Hypothalamus (tissue), 51 donors: Measurements from ENCODE around the gene PNPLA7.

ENCODE experiments used
- DNase-seq, 51 donors: peaks; one replicate each; lab custom pipeline; 2025; lab: John Stamatoyannopoulos, UW

Gene PNPLA7

DNA sequence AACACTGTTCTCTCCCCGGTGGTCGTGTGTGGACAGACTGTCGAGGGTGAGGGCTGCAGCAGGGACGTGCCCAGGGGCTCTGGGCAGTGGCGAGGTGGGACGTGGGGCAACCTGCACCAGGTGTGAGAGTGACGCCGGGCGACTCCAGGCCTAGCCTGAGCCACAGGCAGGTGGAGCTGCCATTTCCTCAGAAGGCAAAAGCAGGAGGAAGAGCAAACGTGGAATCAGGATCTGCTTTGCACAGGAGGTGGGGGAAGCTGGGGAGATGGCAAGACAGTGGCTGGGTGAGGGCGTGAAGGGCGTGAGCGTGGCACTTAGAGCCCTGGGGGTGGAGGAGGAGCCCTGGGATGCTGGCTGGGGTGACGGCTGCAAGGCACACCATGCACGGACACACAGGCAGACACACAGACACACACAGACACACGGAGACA is 51.5 kb downstream of the PNPLA7 start:
- no peak for DNase-seq

DNA sequence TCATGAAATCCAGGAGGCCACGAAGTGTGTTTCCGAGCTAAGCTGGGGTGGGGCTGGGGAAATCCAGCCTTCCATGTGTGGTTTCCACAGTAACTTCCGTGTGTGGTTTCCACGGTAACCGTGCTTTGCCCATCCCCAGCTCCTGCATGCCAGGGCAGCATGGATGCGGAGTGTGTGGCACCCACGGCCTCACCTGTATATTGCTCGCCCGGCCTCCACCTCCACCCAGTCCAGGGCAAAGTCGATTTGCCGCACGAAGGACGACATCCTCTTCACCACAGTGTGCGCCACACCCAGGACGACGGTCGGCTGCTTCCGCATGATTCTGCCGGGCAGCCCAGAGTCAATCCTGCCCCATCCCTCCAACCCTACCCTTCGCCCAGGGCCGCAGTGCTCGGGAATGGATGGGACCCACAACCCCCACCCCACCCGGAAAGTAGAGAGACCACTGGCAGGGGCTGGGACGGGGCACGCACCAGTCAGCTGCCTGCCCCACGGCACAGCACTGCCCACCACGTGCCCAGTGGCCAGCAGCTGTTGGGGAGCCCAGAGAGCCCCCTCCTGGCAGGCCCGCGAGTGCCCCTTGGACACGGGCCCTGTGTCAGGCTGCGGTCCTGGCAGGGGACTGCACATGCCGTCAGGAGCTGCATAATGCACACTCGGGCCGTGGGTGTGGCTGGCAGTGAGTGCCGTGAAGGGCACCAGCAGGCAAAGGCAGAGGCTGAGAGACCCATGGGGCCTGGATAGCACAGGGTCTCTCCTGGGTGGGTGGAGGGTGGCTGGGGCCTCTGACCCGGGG is 52.1 kb downstream of the PNPLA7 start:
- DNase-seq = peak in 4 of 51 donors; percentile 8 to 41 (median 24)

DNA sequence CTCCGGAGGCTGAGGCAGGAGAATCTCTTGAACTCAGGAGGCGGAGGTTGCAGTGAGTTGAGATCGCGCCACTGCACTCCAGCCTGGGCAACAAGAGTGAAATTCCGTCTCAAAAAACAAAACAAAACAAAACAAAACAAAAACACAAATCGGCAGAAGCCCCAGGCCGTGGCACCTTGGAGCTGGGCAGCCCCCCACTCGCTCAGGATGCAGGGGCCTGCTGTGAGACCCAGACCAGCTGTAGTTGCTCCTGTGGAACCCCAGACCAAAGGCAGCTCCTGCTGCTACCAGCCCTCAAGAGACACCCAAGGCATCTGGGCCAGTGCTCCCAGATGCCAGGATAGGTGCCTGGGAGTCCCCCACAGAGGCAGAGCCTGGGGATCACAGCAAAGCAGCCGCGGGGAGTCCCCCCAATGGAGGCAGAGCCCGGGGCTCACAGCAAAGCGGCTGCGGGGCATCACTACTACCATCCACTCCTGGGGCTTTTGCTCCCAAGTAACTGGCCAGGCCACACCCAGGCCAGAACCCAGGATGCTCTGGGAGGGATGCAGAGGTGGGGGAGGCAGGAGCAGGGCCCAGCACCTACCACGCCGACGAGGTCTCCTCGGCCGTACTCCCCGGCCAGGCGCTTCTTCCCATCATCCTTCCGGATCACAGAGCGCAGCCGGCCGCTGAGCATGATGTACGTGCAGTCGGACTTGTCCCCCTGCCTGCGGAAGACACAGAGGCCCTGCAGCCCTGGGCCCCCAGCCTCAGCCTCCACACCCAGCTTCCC is 53.4 kb downstream of the PNPLA7 start:
- no peak for DNase-seq

DNA sequence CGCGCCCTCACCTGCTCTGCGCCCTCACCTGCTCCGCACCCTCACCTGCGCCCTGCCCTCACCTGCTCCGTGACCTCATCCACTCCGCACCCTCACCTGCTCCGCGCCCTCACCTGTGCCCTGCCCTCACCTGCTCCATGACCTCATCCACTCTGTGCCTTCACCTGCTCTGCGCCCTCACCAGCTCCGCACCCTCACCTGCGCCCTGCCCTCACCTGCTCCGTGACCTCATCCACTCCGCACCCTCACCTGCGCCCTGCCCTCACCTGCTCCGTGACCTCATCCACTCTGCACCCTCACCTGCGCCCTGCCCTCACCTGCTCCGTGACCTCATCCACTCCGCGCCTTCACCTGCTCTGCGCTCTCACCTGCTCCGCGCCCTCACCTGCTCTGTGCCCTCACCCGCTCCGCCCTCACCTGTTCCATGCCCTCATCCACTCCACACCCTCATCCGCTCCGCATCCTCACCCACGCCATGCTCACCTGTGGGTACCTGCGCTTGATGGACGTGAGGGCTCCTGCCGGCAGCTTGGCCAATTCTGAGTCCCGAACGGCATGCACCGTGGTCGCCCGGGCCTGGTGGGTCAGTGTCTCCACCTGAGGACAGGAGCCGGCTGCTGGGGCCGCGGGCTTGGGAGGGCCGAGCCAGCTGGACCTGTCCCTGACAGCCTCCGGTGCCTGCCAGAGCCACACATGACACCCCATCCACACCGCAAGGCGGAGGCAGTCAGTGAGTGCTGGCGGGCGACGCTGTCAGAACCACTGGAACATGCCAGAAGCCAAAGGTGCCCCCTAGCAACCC is 55.5 kb downstream of the PNPLA7 start:
- no peak for DNase-seq

- DNase-seq = no peak
These were observed 56.1 kb downstream of the PNPLA7 start for GRCh38 chr9:137494104-137494544.

- no peak for DNase-seq
These were observed 56.7 kb downstream of the PNPLA7 start for GRCh38 chr9:137493364-137494103.

- DNase-seq = no peak
These were observed 57.5 kb downstream of the PNPLA7 start for GRCh38 chr9:137492464-137493363.

DNA sequence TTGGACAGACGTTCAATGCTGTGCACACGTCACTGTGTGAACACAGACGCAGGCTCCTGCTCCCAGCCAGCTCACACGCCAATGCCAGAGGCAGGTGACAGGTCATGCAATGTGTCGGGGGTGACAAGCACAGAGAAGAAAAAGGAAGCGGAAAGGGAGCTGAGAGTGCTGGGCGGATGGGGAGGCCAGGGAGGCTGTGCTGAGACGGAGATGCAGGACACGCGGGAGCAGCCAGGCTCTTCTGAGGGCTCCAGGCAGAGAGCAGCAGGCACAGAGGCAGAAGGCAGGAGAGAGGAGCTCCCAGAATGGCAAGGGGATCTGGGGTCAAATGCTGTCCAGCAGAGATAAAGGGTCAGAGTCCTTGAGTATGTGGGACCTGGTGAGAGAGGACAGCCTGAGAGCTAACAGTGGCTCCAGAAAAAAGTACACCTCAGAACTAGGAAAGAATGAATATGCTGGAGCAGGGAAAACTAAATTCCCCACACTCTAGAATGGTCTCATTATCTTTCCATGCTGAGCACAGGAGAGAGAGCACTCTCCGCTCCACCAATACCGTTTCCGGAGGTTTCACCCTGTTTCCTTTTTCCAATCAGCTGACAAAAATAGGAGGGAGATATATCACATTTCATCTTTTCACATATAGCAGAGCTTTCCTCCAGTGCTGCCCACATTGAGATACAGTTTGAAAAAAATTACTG is 58.3 kb downstream of the PNPLA7 start:
- no peak for DNase-seq

DNA sequence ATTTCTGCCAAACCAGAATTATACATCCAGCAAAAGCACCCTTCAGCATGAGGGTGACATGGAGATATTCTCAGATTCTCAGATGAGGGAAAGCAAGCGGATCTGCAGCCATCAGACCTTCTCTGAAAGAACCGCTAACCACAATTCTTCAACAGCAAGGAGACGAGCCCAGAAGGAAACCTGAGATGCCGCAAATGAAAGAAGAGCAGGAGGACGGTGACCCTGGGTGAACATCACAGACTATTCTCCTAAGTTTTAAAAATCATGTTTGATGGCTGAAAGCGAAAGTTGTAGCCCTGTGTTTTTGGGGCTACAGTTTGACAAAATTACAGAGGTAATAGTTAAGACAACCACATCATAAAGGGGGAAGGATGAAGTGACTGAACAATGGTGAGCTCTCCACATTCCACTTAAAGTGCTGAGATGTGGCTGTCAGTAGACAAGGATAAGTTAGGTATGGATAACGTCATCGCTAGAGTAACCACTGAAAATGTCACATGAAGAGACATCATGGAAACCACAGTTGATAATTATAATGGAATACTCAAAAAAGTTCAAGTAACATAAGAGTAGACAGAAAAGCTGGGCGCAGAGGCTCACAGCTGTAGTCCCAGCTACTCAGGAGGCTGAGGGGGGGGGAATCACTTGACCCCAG is 59.5 kb downstream of the PNPLA7 start:
- DNase-seq = no peak

GRCh38 chr9:137488906-137489305 is 61.3 kb downstream of the PNPLA7 start:
- DNase-seq = no peak

DNA sequence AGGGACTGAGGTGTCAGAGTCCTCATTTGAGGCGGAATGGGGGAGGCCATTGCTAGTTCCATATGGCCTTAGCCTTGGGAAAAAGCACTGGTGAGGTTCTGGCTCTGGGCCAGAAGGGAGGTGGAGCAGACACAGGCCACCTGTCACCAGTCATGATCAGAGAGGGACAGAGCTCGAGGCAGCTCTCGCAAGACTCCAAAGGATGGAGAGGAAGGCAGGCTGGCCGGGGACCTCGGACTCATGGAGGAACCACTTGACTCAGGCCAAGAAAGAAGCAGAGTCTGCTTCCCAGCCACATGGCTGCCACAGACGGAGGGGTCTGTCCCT is 61.9 kb downstream of the PNPLA7 start:
- DNase-seq = no peak

GRCh38 chr9:137487454-137488326 is 62.5 kb downstream of the PNPLA7 start:
- DNase-seq = no peak

GRCh38 chr9:137486545-137487453 is 63.4 kb downstream of the PNPLA7 start:
- DNase-seq = no peak

GRCh38 chr9:137486141-137486490 is 64.1 kb downstream of the PNPLA7 start:
- DNase-seq = no peak

DNA sequence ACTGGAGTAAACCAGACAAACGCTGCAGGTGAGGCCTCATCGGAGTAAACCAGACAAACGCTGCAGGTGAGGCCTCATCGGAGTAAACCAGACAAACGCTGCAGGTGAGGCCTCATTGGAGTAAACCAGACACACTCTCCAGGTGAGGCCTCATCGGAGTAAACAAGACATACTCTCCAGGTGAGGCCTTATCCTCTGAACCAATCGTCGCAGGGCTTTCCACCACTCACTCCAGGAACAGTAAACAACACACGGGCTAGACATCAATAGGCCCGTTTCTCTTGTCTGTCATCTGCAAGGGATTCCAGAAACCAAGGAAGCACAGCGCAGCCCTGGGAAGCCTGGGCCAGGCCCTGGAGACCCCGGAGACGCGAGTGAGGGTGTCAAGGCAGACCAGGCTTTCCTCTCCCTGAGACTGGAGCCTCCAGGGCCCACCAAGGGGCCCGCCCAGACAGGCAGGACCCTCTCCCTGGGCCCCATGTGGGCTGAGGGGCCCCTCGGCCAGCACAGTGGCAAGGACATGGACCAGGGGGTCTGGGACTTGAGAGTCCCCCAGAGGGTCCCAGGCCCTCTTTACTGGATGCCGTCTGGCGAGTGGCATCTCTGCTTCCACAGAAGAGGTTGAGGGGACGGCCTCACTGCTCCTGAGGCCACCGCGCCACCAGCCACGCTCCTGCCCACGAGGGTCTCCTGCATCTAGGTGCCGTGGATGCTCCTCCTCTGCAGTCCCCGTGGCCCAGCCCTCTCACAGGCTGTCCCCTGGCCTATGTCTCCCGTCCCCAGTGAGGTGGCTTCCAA is 64.7 kb downstream of the PNPLA7 start:
- DNase-seq = no peak
